NCI-H2081 treated with DMSO at 0.1 percent for 48 hours (cell line): ENCODE measurements around the gene SRPK2.

ENCODE experiments used
- DNase-seq: peaks from one replicate; lab custom pipeline; 2025; lab: John Stamatoyannopoulos, UW

SRPK2 gene

GRCh38 chr7:105097619-105098018 lies 291.1 kb downstream of the SRPK2 start:
- DNase-seq = no peak

DNA sequence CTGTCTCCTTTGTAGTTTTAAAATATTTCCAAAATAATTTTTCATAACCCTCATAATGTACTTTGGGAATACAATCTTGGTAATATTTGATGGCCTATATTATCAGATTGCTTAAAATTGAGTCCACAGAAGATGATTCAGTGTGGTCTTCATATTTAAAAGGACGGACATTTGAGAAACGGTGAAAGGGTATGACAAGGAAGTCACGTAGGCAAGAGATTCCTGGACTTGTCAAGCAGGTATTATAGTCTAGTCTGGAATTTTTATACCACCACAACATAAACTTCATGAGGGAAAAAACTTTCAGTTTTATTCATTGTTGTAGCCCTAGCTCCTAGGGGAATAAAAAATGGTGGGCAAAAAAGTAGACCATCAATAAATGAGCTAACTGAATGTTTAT lies 292.4 kb downstream of the SRPK2 start:
- no peak for DNase-seq

DNA sequence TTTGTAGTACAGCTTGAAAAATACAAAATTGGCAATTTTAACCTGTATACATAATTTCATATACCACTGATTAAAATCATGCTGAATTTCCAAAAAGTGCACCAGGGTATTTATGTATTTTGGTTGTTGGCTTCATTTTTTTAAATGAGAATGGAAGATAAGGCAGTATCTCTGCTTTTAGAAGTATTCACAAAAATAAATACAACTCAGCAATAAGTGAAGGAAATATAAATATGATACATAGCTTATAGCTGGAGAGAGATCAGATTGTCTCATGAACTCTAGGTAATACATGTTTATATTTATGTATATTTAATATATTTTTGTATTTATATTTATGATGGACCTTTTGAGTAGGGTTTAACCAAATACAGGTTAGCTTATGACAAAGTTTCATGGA lies 293.8 kb downstream of the SRPK2 start:
- DNase-seq = no peak

- no peak for DNase-seq
Observed at GRCh38 chr7:105088456-105088855, 300.3 kb downstream of the SRPK2 start.

- no peak for DNase-seq
Observed at GRCh38 chr7:105087981-105088380, 300.7 kb downstream of the SRPK2 start.

- DNase-seq = no peak
Observed at GRCh38 chr7:105086850-105087249, 301.9 kb downstream of the SRPK2 start.

DNA sequence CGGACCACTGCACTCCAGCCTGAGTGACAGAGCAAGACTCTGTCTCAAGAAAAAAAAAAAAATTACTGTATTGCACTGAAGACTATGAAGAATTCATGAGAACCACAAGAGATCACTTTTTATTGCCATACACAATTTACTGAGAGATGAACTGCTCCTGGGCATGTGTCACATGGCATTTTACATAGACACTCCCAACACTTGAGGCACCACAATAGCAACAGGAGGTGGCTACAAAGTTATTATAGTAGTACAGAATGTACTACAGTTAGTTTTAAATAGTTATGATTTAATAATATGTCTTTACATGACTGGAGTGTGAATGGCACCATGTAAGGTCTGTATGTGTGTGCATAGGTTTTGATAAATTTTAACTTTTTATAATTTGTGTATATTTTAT lies 304.1 kb downstream of the SRPK2 start:
- no peak for DNase-seq

GRCh38 chr7:105079348-105079747 lies 309.4 kb downstream of the SRPK2 start:
- DNase-seq = no peak

DNA sequence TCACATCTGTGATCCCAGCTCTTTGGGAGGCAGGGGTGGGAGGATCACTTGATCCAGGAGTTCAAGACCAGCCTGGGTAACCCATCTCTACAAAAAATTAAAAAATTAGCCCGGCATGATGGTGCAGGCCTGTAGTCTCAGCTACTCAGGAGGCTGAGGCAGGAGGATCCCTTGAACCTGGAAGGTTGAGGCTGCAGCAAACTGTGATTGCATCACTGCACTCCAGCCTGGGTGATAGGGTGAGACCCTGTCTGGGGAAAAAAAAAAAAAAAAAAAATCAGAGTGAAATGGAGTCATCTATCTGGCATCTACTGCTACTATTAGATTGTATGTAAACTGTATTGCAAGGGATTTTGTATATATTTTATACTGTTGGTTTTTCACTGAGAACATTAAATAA lies 315.6 kb downstream of the SRPK2 start:
- no peak for DNase-seq

- DNase-seq = no peak
Observed at GRCh38 chr7:105068886-105069285, 319.8 kb downstream of the SRPK2 start.

DNA sequence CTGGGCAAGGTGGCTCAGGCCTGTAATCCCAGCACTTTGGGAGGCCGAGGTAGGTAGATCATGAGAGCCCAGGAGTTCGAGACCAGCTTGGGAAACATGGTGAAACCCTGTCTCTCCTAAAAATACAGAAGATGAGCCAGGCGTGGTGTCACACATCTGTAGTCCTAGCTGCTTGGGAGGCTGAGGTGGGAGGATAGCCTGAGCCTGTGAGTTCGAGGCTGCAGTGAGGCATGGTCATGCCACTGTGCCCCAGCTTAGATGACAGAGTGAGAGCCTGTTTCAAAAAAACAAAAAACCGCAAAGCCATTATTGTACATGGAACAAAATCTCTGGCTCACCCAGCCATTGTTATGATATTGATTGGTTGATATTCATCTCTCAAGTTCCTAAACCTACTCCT lies 321.0 kb downstream of the SRPK2 start:
- DNase-seq = no peak
